Suppressor macrophage treated with lipopolysaccharide for 4 hours (primary cell): Measurements from ENCODE around the gene AQP12A.

Experiments used
- DNase-seq: peaks from one replicate; pipeline ENCODE4 v3.0.0-alpha.2; 2020

The AQP12A gene

DNA sequence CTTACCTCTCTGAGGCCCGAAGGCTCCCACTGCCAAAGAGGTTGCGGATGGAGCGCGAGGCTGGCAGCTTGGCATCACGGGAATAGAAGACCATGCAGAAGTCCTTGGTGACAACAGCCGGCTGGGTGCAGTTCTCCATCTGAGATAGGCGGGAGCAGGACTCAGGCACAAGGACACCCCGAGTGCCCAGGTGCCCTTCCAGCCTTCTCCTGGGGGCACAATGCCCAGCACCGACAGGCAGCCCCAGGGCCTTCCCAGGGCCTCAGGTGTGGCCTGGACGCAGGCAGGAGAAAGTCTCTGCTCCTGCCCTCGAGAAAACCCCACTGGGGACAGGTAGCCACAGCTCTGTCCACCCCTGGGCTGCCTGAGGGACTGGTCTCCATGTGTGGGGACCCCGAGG, 33.6 kb downstream of the AQP12A start:
- no peak for DNase-seq

- no peak for DNase-seq
Observed at GRCh38 chr2:240725671-240726070, 34.0 kb downstream of the AQP12A start.

DNA sequence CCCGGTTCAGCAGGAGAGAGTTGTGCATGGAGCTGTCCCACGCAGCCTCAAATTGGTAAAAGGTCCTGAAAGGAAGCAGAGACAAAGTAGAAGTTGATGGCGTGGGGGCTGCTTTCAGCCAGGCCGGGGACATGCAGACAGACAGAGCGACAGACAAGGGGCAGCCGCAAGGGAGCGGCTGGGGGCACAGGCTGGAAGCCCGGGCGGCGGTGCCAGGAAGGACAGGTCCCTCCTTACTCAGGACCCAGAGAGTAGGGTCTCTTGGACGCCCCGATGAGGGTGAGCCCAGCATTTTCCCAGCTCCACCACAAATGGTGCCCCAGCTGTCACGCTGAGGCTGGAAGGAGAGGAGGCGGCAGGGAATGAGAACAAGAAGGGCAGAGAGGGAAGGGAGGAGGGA, 35.2 kb downstream of the AQP12A start:
- DNase-seq, result no peak

DNA sequence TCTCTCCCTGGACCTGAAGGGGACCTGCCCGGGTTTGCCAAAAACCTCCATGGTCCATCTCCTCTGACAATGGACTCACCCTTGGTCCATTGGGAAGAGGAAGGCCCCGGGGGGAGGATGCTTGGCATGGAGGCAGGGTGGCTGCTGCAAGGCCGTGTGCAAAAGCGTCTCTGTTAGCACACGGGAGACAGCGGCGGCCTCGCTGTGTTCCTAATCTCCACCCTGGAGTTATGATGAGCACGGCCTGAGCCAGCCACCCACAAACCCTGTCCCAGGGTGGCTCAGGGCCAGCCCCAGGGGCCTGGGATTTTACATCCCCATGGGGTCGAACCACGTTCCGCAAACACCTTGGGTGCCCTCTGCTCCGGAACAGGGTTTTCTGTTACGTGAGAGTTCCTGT, 35.8 kb downstream of the AQP12A start:
- DNase-seq, result no peak

DNA sequence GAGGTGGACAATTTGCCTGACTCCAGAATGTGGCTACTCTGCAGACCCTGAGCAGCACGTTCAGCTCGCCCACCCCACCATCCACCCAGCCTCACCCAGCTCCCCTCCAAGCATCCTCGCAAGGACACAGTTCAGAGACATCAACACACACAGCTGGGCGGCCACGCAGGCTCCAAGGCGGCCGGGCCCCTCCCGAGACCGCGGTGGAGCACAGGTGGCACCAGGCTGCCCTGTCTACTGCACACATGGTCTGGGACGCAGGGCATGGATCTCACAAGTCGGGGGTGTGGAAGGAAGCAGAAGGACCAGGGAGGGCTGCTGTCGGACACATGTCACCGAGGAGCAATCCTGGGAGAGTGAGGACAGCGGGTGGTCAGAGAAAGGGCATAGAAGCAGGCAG, 36.2 kb downstream of the AQP12A start:
- DNase-seq, result no peak

DNA sequence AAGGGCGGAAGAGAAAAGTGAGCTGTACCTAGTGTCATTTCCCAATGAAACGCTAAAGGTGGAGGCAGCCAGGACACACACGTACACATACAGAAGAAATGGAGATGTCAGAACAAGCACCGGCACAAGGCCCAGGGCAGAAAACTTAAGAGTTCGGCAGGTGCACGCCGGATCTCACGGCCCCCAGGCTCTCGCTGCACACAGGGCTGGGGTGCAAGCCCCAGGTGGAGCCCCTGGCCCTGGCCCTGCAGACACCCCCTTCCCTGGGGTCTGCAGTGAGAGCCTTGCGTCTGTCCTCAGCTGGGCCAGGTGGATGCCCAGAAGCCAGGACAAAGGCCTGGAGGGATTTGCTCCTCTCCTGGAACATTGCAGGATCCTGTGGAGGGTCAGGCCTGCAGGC, 36.7 kb downstream of the AQP12A start:
- no peak for DNase-seq

DNA sequence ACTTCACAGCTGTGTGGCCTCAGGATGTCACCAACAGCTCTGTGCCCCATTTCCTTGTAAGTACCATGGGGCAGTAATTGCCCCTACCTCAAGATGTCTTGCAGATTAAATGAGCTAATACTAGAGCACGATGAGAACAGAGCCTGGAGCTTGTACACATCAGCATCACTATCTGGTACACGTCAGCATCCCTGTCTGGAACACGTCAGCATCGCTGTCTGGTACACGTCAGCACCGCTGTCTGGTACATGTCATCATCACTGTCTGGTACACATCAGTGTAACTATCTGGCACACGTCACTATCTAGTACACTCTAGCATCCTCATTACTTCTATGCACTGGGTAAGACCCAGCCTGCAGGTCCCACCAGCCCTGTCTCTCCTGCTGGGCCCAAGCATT, 37.2 kb downstream of the AQP12A start:
- no peak for DNase-seq

- no peak for DNase-seq
Observed at GRCh38 chr2:240730501-240731177, 39.0 kb downstream of the AQP12A start.

- no peak for DNase-seq
Observed at GRCh38 chr2:240731178-240731545, 39.5 kb downstream of the AQP12A start.

DNA sequence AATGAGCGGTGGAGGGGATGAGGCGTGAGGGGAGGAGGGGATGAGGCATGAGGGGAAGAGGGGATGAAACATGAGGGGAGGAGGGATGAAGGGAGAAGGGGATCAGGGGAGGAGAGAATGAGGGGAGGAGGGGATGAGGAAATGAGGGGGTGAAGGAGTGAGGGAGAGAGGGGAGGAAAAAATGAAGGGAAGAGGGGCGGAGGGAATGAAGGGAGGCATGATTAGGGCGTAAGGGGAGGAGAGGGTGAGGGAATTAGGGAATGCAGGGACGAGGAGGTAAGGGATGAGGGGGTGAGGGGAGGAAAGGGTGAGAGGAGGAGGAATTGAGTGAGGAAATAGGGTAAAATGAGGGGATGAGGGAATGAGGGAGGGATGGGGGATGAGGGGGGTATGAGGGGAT, 40.5 kb downstream of the AQP12A start:
- no peak for DNase-seq

GRCh38 chr2:240732911-240733622, 41.4 kb downstream of the AQP12A start:
- no peak for DNase-seq

DNA sequence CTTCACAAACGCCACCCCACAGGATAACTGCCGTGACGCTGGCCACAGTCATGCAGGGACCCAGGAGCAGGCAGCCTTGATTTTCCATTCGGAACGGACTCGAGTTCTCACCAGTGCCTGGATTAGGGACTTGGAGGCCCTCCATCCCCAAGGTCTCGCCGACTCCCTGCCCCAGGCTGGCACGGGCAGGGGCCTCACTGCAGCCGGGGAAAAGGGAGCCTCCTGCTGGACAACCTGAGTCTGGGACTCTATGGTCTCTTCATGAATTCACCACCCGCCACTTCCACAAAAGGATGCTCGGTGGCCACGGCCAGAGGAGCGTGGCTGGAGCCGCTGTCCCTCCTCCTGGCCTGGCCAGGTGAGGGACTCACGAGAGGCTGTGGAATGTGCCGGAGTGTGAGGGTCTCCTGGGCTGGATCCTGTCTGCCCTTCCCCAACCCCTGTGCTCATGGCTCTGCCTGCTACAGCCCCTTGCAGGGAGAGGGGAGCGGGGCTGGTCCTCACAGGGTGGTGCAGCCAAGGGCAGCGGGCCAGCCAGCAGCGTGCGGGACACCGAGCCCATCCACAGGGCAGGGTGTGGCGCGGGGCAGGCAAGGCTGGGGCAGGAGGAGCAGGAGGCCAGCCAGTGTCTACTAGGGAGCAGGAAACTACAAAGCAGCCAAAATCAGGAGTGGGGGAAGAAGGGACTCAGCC, 42.3 kb downstream of the AQP12A start:
- DNase-seq, result peak; percentile 9

DNA sequence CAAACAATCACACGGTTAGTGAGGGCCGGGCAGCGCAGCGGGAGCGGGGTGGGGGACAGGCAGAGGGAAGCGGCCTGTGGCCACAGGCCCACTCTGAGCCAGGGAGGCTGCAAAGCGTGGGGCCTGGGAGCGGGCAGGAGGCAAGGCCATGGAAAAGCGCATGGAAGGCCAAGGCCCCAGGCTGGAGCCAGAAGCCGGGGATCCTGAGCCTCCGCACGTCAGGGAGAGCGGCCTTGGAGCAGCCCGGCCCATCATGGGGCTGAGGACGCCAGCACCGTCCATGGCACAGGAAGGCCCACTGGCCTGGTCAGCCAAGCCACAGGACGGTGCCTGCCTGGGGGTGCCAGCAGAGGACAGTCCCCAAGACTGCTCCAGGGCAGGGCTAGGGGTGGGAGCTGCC, 43.1 kb downstream of the AQP12A start:
- no peak for DNase-seq

DNA sequence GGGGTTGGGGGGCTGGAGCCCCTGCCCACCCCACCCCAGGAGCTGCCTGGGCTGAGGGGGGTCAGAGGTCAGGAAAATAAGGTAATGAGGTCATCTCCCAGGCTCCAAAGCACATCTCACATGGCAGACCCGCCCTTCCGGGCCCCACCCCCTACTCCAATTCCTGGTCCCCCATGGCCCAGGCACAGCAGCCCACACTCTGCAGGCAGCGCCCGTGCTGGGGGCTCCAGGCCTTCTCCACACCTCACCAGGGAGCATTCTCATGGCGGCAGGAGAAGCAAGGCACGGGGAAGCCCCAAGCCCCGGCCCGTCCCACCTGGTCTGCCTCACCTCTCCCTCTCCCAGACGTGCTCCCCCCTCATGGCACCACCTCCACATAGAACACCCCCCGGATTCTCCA, 43.8 kb downstream of the AQP12A start:
- DNase-seq, result no peak

DNA sequence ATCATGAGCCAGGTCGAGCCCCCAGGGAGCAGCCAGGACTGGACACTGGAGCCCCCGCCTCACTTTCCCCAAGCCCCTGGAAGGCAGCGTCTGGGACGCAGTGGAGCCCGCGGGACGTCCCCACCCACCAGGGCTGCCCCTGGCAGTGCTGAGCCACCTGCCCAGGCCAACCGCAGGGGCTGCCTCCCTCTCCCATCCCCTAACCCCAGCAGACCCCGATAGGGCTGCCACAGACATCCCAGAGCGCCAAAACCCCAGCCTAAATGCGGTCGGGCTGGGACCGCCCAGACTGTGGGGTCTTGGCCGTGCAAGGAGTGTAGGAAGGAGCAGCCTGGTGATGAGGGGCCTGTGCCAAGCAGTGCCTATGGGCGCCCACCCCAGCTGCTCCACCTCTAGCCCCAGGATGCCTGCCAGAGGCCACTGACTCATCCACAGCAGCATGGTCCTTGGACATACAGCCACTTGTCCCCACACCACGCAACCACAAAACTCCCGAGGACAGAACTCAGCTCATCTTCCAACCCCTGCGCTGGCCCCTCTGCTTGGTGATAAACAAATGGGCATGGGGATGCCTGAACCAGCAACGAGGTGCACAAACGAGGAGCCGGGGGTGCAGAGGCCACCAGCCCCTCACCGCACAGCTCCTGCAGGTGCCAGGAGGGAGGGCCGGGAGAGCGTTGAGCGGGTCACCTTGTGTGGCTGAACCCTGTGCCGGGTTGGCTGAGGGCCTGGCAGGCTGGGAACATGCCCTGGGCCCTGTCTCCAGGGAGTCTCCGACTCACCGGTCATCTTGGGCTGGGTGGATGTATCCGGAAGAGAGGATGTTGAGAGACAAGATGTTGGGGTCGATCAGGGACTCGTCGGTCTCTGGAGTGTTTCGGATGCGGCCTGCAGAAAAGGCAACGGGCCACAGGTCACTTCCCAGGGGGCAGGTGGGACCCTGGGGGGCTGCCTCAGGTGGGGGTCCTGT, 44.9 kb downstream of the AQP12A start:
- DNase-seq, result no peak

- DNase-seq, result no peak
Observed at GRCh38 chr2:240737512-240737911, 45.8 kb downstream of the AQP12A start.

GRCh38 chr2:240737958-240738357, 46.3 kb downstream of the AQP12A start:
- no peak for DNase-seq

DNA sequence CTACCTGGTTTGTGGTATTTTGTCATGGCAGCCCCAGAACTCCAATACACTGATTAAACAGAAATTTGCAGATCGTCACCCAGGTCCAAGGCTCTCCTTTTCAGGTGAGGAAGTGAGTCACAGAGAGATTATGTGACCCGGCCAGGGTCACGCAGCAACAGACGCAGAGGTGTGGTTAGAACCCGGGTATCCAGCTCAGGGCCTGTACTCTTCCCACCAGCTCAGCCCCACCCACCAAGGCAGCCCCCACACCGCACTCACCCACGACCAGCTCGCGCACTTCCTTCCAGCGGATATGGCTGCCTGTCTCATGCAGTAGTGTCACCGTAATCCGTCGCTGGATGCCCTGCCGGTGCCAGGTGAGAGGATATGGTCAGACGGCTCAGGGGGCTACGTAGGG, 48.1 kb downstream of the AQP12A start:
- DNase-seq, result no peak

DNA sequence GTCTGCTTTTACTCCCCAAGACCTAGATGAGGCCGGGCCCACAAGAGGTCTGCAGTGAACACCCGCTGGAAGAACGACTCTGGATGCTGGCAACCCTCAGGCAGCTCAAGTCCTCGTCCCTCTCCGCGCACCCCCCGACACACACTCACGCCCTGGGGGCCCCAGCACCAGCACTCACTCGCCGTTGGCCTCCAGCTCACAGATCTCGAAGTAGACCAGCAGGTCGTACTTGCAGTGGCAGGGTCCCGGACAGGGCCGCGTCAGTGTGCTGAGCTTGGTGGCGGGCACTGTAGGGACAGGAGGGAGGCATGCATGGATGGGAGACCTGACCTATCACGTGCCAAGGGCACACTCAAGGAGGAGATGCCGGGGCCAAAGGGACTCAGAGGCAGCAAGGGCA, 49.4 kb downstream of the AQP12A start:
- DNase-seq, result no peak

GRCh38 chr2:240742602-240743095, 51.0 kb downstream of the AQP12A start:
- no peak for DNase-seq

DNA sequence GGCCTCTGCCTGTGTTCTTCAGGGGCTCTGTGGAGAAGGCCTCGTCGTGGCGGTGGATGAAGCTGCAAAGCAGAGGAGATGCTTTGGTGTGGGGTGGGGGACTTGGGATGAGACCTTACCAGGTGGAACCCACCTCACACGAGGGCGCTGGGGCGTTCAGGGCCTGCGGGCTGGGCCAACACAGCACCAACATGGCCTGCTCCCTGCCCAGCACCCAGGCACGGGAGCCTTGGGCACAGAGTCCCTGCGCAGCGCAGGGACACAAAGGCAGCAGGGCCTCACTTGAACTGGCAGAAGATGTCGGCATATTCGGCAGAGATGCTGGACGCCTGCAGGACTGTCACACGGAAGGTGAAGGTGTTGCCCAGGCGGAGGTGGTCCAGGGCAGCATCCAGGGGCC, 53.8 kb downstream of the AQP12A start:
- no peak for DNase-seq

GRCh38 chr2:240745962-240746361, 54.3 kb downstream of the AQP12A start:
- no peak for DNase-seq

DNA sequence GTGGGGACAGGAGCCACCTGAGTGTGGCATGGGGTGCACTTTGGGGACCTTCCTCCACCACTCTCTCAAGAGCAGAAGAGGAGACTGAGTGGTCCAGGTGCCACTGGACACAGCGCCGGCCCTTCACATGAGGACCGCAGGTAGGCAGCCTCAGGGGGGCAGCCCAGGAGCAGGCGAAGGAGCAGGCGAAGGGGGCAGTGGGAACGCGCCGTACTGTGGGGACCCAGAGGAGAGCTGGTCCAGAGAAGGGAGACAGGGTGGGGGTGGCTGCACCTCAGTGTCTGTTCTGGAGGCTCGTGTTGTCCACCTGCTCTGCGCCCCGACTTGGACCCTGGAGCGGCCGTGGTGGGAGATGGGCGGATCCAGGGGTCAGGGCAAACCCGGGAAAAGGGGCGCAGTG, 55.0 kb downstream of the AQP12A start:
- no peak for DNase-seq
